GM21528 (cell line): ENCODE results near the gene OPCML.
"Not testable (repeated sequence)": the region's sequence is repeated elsewhere in the genome, so short reads cannot be mapped to it uniquely, and the experiment has no call there.

Source experiments
- ATAC-seq: cut with Tn5 transposase; IDR thresholded peaks from one replicate; pipeline ENCODE4 v1.9.1; 2021; ENCODE audit warnings: mild to moderate bottlenecking, moderate library complexity; ENCODE audit not compliant: unreplicated experiment, low FRiP score

The OPCML gene

DNA sequence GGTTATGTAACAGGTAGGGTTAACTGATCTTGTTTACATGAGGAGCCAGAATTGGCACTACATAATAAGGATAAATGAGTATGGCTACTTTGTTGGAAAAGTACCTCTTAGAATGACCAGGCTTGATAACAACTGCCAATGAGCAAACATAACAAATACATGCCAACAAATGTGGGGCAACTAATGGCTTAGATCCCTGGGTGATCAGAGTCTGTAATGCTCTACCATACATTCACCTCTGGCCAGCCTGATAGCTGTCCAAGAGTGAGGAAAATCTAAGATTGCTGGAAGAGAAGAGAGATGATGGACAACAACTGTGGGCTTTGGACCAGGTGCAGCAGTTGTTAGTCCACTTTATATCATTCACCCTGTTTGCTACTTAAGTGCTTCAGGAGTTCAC is 1136.9 kb downstream of the OPCML start:
- ATAC-seq, result no peak

DNA sequence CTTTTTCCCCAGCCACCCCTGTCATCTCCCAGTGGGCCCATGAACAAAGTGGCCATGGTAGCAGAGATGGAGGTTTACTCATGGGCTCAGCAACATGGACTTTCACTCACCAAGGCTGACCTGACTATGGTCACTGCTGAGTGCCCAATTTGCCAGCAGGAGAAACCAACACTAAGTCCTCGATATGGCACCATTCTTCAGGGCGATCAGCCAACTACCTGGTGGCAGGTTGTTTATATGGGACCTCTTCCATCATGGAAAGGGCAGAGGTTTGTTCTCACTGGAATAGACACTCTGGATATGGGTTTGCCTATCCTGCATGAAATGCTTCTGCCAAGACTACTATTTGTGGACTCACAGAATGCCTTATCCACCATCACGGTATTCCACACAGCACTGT is 1152.8 kb downstream of the OPCML start:
- ATAC-seq, result no peak

DNA sequence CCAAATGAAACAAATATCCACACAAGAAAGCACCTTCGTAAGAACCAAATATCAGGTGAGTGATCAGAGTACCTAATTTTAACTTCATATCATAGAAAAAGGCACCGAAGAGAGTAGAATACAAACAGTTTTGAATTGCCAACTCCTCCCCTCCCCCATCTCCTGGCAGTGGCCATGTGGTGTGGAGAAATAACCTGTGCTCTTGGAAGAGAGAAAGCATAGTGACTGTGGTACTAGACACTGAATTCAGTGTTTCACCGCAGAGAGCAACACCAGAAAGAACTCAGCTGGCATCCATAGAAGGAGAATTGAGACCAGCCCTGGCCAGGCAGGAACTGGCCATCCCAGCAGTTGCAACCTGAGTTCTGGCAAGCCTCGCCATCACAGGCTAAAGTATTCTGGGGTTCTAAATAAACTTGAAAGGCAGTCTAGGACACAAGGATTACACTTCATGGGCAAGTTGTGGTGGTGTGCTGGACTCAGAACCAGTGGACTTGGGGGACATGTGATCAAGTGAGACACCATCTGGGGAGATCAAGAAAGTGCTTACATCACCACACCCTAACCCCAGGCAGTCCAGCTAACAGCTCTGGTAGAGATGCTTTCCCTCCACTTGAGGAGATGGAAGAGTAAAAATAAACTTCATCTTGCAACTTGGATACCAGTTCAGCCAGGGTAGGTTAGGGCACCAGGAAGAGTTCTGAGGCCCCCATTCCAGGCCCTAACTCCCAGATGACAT is 1158.7 kb downstream of the OPCML start:
- no peak for ATAC-seq

DNA sequence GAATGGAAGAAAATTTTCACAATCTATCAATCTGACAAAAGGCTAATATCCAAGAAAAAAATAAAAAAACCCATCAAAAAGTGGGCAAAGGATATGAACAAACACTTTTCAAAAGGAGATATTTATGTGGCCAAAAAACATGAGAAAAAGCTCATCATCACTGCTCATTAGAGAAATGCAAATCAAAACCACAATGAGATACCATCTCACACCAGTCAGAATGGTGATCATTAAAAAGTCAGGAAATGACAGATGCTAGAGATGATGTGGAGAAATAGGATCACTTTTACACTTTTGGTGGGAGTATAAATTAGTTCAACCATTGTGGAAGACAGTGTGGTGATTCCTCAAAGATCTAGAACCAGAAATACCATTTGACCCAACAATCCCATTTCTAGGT is 1162.2 kb downstream of the OPCML start:
- not testable (repeated sequence) for ATAC-seq

DNA sequence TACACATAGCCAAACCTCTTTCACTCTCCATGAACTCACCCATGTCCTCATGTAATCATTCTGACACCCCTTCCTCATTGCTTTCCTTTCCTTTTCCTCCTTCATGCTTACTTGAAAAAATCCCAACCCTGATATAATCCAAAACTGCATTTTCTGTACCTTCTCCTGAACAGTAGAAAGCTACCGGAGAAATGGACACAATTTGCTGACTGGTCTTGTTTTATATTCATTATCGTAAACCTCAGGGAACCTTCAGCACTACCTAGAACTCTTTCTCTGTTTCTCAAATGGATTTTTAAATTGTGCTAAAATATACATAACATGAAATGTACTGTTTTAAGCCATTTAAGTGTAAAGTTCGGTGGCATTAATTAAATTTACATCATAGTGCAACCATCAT is 1165.0 kb downstream of the OPCML start:
- no peak for ATAC-seq

DNA sequence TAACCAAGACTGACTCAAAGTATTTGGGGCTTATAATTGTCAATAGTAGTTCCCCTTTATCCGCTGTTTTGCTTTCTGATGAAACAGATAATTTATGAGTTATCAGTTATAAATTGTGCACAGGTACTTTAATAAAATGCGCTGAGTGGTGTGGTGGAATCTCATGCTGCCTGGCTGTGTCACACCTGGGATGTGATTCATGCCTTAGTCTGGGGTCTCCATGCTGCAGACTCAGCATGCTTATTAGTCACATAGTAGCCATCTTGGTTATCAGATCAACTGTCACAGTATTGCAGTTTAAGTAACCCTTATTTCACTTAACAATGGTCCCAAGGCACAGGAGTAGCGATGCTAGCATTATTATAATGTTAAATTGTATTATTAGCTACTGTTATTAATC is 1166.7 kb downstream of the OPCML start:
- no peak for ATAC-seq
